Measurements from ENCODE around the gene ZKSCAN1. TPM values are rescaled to one million over a fixed set of nuclear protein-coding genes. Genes with fewer than 3 reads are reported as not detected.
A peak's percentile ranks its signal among the peaks of the same experiment; 100 is the strongest.
"Not testable (repeated sequence)": the region's sequence is repeated elsewhere in the genome, so short reads cannot be mapped to it uniquely, and the experiment has no call there.

The ZKSCAN1 gene
- total RNA-seq: 33.9 and 70.8 TPM in 2 replicates

DNA sequence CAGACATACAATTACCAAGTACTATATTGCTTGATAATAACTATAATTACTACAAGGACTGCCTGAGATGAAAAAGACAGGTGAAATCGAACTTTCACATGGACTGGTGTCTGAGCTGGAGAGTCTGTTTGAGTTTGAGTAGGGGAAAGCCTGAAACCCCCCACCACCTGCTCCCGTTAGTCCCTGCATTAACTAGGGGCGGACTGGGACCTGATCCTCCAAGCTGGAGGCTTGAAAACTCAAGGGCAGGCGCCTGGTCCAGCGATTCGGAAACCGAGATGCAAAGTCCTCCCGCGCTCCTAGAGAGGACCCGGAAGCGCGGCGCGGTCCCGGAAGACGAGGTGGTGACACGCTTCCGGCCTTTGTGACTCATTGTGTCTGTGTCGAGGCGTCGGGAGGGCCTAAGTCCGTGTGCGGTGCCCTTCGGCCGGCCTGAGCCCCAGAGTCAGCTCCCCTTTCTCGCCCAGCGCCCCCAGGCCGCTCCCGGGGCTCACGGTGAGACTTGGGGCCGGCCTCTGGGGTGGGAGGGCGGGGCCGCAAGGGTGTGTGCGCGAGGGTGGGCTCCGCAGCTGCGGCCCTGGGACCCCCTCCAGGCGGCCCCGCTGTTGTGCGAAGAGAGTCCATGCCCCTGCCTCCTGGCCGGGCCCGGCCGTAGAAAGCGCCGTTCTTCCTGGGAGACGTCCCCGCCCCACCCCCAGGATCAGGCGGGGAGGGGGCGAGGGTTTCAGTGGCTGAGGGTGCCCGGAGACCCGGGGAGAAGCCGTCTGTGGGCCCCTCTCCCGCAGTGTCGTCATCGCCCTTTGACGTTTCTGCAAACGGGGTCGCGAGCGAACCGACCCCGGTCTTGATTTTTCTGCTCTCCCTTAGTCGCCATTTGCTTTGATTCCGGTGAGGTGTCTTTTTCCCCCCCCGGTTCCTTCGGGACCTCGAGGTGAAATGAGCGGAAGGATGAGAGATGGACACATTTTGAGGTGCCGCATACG lies at the start of gene ZKSCAN1:
Gene ZKSCAN1, plus strand, starts transcription at position 365 of the 983 bp plus-strand sequence. CDS start 7,911 bp downstream, outside the sequence.
- peak; percentile 81 for DNase-seq (ENCODE audit: low read depth)

DNA sequence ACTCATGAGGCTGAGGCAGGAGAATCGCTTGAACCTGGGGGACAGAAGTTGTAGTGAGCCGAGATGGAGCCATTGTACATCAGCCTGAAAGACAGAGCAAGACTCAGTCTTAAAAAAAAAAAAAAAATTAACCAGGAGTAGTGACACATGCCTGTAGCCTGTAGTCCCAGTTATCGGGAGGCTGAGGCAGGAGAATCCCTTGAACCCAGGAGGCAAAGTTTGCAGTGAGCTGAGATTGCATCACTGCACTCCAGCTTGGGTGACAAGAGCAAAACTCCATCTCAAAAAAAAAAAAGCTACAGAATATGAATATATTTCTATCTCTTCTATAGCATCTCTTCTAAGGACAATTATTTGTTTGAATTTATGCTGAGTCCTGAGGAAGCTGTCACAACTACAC lies 46.1 kb upstream of the ZKSCAN1 start:
- no peak for DNase-seq (ENCODE audit: low read depth)

DNA sequence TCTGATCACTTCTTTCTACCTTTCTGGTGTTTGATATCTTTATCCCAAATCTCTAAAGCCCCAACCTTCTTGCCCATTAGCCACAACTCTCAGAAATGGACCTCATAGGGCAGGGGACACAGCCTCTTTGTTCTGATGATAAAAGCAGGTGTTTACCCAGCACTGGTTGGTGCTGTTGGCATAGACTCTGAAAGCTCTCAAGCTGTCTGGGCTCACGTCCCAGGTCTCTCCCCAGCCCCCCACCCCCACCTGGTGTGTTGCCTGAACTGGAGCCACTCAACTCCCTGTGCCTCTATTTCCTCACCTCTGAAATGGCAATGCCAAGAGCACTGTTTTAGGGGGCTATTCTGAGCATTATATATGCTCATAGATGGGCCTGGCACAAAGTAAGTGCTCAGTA lies 45.6 kb upstream of the ZKSCAN1 start:
- not testable (repeated sequence) for DNase-seq (ENCODE audit: low read depth)

DNA sequence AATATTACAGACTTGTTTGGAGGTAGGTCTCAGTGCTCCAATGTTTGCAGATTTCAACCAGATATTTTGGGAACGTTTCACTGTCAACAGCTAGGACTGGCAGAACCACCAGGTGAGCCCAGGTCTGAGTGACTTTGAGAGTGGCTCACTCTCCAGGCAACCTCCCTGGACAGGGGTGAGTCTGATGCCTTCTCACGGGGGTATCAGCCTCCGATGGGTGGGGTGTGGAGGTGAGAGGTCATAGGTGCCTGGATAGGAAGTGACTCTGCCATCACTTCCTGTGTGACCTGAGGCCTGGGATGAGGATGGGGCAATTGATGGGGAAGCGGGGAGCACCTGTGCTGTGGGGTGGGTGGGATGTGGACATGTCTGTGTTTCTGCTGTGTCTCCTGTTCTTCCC lies 44.2 kb upstream of the ZKSCAN1 start:
- no peak for DNase-seq (ENCODE audit: low read depth)

DNA sequence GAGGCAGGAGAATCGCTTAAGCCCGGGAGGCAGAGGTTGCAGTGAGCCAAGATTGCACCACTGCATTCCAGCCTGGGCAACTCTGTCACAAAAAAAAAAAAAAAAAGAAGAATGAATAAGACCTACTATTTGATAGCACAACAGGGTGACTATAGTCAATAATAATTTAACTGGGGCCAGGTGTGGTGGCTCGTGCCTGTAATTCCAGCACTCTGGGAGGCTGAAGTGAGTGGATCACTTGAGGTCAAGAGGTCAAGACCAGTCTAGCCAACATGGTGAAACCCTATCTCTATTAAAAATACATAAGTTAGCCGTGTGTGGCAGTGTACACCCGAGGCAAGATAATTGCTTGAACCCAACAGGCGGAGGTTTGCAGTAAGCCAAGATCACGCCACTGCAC lies 41.6 kb upstream of the ZKSCAN1 start:
- not testable (repeated sequence) for DNase-seq (ENCODE audit: low read depth)

DNA sequence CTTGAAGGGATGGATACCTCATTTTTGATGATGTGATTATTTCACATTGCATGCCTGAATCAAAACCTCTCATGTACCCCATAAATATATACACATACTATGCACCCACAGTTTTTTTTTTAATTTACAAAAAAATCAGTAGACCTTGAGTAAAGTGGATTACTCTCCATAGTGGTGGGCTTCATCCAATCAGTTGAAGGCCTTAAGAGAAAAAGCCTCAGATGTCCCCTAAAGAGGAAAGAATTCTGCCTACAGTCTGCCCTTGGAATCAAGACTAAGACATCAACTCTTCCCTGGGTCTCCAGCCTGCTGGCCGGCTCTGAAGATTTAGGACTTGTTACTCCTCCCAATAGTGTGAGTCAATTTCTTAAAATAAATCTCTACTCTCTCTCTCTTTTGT lies 40.7 kb upstream of the ZKSCAN1 start:
- no peak for DNase-seq (ENCODE audit: low read depth)

DNA sequence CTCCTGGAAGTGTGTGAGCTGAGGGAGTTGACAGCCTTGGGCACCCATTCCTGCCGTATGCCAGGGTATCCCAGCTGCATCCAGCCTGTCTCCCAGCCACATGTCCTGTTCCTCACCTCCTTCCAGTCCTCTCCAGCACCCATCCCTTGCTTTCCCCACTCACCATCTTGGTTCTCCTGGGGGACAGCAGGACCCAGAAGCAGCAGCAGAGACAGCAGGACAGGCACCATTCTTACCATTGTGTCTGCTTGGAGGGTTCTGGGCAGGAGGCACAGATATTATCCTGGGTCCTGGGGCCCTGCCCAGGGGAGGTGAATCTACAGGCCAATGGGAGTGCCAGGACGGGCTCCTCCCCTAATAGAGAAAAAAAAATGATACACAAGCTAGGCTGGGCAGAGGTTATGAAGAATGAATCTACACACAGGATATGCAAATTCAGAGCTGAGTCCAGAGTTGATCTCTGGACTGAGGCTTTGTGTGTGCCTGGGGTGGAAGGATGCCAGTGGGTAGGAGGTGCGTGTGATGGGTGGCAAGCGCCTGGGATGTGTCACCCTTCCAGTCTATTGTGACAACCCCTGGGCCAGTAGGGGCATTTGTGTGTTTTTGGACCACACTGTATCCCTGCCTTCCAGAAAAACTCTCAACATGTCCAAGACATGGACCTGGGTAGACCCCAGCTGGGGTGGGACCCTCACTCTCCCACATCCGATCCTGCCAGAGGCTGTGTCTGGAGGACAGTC lies 39.4 kb upstream of the ZKSCAN1 start, which contains the start of gene AZGP1:
Gene AZGP1, minus strand, starts transcription at position 250 of the 740 bp plus-strand sequence. Its CDS starts 11 bp downstream, at position 239.
- no peak for DNase-seq (ENCODE audit: low read depth)

DNA sequence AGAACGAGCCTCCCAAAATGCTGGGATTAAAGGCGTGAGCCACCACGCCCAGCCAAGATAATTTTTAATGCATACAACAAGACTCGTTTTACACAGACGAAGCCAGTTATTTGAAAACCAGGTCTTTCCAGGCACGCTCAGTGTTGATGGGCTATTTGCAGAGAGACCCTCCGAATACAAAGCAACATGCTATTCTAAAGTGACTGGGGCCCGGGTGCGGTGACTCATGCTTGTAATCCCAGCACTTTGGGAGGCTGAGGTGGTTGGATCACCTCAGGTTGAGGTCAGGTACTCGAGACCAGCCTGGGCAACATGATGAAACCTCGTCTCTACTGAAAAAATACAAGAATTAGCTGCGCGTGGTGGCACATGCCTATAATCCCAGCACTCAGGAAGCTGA lies 38.8 kb upstream of the ZKSCAN1 start:
- no peak for DNase-seq (ENCODE audit: low read depth)

DNA sequence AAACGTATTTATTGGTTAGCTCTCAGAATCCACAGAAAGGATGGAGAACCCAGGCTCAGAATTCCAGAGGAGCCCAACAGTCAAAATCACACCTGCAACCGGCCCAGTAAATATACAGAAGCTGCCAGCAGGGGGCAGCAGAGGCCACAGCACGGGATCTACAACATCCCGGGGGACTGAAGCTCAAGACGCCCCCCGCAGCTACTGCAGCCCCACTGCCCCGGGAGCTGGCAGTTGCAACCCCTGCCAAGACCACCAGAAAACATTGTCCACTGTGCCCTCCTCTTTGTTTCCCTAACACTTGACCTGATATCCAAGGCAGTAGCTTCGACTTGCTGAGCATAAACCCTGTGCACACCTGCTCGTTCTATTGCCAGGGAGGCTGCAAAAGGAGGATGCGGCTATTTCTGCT lies 35.6 kb upstream of the ZKSCAN1 start:
- not testable (repeated sequence) for DNase-seq (ENCODE audit: low read depth)

DNA sequence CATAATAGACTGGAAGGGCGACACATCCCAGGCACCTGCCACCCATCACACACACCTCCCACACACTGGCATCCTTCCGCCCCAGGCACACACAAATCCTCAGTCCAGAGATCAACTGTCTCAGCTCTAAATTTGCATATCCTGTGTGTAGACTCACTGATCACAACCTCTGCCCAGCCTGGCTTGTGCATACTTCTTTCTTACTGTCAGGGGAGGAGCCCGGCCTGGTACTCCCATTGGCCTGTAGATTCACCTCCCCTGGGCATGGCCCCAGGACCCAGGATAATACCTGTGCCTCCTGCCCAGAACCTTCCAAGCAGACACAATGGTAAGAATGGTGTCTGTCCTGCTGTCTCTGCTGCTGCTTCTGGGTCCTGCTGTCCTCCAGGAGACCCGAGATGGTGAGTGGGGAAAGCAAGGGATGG lies 34.9 kb upstream of the ZKSCAN1 start:
- DNase-seq (ENCODE audit: low read depth): not testable (repeated sequence)

DNA sequence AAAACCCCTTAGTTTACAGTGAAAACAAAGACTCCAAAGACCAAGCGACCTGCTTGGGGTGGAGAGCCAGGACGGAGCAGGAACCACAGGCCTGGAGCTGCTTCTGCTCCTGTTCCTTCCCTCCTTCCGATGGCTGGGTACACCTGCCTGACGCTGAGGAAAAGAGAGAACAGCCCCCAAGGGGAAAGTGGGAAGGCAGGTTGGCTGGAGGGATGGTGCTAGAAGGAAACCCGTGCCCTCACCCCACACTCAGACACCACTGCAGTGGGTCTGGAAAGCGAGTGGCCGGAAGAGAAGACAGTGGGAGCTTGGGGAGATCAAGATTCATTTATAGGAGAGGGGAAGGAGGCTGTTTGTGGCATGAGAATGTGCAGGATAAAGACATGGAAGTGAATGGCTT lies 34.3 kb upstream of the ZKSCAN1 start:
- DNase-seq (ENCODE audit: low read depth): not testable (repeated sequence)

DNA sequence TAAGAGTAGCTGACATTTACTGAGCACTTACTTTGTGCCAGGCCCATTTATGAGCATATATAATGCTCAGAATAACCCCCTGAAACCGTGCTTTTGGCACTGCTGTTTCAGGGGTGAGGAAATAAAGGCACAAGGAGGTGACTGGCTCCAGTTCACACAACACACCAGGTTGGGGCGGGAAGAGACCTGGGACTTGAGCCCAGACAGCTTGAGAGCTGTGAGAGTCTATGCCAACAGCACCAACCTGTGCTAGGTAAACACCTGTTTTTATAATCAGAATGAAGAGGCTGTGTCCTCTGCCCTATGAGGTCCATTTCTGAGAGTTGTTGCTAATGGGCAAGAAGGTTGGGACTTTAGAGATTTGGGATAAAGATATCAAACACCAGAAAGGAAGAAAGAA lies 30.8 kb upstream of the ZKSCAN1 start:
- no peak for DNase-seq (ENCODE audit: low read depth)

DNA sequence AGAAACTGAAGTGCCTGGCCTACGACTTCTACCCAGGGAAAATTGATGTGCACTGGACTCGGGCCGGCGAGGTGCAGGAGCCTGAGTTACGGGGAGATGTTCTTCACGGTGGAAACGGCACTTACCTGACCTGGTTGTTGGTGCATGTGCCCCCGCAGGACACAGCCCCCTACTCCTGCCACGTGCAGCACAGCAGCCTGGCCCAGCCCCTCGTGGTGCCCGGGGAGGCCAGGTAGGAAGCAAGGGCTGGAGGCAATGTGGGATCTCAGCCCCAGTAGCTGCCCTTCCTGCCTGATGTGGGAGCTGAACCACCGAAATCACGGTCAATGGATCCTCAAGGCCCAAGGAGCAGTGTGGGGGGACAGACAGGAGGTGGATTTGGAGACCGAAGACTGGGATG lies 28.1 kb upstream of the ZKSCAN1 start:
- not testable (repeated sequence) for DNase-seq (ENCODE audit: low read depth)

DNA sequence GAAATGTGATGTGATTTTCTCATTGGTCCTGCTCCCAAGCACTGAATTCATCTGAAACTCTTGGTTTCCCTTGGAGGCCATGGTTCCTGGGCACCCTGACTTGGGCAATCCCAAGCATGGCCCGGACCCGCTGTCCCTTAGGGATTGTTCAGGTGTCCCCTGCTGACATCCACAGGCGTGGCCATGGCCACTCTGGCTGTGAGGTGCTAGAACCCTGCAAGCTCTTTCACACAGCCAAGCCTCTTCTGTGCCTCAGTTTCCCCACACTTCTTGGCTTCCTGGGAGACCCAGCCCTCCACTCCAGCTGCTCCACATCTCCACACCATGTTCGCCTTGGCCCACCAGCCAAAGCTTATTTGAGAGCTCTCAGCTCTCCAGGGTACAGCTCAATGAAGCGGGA lies 27.6 kb upstream of the ZKSCAN1 start:
- DNase-seq (ENCODE audit: low read depth): no peak

DNA sequence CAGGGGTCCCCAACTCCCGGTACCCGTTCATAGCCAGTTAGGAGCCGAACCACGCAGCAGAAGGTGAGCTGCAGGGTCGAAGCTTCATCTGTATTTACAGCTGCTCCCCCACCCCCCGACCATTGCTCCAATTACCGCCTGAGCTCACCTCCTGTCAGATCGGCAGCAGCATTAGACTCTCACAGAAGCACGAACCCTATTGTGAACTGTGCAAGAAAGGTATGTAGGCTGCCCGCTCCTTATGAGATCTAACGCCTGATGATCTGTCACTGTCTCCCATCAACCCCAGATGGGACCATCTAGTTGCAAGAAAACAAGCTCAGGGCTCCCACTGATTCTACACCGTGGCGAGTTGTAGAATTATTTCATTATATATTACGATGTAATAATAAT lies 24.9 kb upstream of the ZKSCAN1 start:
- DNase-seq (ENCODE audit: low read depth): no peak

DNA sequence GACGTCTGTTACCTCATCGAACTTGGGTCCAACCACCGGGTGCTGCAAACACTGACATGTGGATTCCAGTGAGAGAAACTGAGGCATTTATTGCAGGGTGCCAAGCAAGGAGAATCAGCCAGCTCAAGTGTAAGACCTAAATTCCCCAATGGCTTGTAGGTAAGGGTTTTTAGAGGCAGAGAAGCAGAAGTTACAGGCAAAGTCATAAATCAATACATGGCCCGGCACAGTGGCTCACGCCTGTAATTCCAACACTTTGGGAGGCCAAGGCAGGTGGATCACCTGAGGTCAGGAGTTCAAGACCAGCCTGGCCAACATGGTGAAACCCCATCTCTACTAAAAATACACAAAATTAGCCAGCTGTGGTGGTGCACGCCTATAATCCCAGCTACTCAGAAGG lies 23.9 kb upstream of the ZKSCAN1 start:
- not testable (repeated sequence) for DNase-seq (ENCODE audit: low read depth)

DNA sequence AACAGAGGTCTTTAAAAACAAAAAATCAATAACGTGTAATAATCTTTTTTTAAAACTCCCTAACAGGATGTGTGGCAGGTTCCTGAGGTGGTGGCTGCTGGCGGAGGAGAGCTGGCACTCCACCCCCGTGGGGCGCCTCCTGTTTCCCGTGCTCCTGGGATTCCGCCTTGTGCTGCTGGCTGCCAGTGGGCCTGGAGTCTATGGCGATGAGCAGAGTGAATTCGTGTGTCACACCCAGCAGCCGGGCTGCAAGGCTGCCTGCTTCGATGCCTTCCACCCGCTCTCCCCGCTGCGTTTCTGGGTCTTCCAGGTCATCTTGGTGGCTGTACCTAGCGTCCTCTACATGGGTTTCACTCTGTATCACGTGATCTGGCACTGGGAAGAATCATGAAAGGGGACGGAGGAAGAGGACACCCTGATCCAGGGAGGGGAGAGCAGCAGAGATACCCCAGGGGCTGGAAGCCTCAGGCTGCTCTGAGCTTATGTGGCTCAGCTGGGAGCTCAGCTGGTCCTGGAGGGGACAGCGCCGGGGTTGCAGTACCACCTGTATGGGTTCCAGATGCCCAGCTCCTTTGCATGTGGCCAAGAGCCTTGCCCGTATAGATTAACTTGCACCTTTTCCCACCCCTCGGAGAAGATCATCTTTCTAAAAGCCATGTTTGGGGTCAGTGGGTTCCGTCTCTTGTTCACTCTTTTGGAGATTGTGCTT lies 22.9 kb upstream of the ZKSCAN1 start:
- DNase-seq (ENCODE audit: low read depth): no peak

DNA sequence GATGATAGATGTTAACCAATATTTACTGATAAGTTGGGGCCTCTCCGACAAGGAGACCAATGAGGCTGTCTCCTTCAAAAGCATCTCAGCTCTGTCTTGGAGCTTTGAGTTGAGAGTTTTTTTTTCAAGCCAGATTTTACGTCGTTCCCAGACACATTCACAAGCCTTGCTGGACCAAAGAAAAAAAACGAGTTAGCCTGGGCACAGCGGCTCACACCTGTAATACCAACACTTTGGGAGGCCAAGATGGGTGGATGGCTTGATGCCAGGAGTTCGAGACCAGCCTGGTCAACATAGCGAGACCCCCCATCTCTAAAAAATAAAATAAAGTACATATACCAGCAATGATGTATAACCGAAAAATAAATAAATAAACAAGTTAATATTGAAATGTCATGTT lies 20.6 kb upstream of the ZKSCAN1 start:
- no peak for DNase-seq (ENCODE audit: low read depth)

DNA sequence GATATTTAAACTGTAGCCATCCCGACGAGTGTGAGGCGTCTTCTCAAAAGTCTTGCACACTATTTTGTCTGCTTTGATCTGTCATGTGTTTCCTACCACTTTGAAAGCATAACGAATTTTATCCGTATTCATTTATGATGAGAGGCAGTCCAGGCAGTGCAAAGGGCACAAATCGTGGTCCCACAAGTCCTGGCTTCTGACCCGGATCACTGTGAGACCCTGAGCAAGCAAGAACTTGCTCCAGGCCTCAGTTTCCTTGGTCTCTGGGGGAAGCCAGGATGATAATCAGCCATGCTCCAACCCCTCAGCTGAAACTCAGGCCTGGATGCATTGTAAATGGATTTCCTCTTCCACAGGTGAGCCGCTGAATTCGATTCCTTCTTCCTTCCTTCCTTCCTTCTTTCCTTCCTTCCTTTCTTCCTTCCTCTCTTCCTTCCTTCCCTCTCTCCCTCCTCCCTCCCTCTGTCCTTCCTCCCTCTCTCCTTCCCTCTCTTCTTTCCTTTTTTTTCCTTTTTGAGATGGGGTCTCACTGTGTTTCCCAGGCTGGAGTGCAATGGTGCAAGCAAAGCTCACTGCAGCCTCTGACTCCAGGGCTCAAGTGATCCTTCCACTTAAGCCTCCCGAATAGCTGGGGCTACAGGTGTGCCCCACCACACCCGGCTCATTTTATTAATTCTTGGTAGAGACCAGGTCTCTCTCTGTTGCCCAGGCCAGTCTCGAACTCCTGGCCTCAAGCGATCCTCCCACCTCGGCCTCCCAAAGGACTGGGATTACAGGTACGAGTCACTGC lies 18.4 kb upstream of the ZKSCAN1 start:
- DNase-seq (ENCODE audit: low read depth): no peak

DNA sequence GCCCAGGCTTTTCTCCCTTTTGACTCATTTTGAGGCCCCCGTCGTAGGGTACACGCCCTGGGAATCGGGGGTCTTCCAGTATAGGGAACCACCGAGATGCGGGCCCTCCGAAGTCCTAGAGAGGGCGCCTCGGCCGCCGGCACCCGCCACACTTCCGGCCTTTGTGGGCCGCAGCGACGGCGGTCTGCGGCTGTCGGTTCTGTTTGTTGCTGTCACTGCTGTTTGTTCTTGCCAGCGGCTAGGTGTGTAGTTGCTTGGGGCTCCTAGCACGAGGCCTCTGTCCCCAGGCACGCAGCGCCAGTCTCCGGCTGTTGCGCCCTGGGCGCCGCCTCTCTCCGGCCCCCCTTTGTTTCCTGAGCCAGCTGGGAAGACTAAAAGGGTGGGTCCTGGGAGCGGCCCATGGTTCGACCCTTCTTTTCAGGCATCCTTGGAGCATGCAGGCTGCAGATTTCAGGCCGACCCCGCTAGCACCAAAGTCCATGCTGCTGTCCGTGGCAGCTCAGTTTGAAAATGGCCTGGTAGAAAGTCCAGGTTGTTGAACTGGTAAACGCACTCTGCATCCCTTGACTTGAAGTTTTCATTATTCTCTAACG lies 17.8 kb upstream of the ZKSCAN1 start:
- DNase-seq (ENCODE audit: low read depth): no peak

DNA sequence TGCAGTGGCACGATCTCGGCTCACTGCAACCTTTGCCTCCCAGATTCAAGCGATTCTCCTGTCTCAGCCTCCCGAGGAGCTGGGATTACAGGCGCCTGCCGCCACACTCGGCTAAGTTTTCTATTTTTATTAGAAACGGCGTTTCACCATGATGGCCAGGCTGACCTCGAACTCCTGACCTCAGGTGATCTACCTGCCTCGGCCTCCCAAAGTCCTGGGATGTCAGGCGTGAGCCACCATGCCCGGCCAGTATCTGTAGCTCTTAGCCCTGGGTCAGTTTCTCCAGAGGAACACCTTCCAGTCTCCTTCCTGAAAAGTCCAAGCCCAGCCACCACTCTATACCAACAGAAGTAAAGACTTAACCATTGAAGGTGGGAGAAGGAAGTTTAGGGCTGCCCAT lies 15.2 kb upstream of the ZKSCAN1 start:
- no peak for DNase-seq (ENCODE audit: low read depth)

Data from renal cortical epithelial cell (primary cell).